Ascending aorta (tissue), 2 donors: ENCODE results near the gene BBX. TPM values are rescaled to one million over a fixed set of nuclear protein-coding genes. Genes with fewer than 3 reads are reported as not detected.

Experiments
- DNase-seq, 2 donors: peaks; one replicate each; pipeline ENCODE4 v3.0.0-alpha.2; 2019; ENCODE audit warnings: low spot score in 2 of 2
- H3K27ac ChIP-seq, 2 donors: fragments of 200-600 bp; sonication (generic); one replicate each; pipeline ENCODE4 v1.5.1; 2016 to 2017; ENCODE audit warnings: mild to moderate bottlenecking in 1 of 2
- H3K27me3 ChIP-seq: fragments of 200-600 bp; sonication (generic); one replicate; pipeline ENCODE4 v1.5.1; 2017
- H3K36me3 ChIP-seq, 2 donors: fragments of 200-600 bp; sonication (generic); one replicate each; pipeline ENCODE4 v1.5.1; 2016
- H3K4me1 ChIP-seq, 2 donors: fragments of 200-600 bp; sonication (generic); one replicate each; pipeline ENCODE4 v1.5.1; 2016 to 2017; ENCODE audit warnings: mild to moderate bottlenecking in 1 of 2
- H3K4me3 ChIP-seq, 2 donors: fragments of 200-600 bp; sonication (generic); one replicate each; pipeline ENCODE4 v1.5.1; 2016 to 2017; ENCODE audit warnings: mild to moderate bottlenecking in 1 of 2
- H3K9me3 ChIP-seq, 2 donors: fragments of 200-600 bp; sonication (generic); one replicate each; pipeline ENCODE4 v1.5.1; 2016
- CTCF ChIP-seq, 3 experiments: fragments of 200-600 bp in 2 of 3; fragments of 450-650 bp in 1 of 3; sonication (generic) in 2 of 3; IDR thresholded peaks; one replicate each; pipeline ENCODE4 v1.5.1; 2016 to 2019; ENCODE audit warnings: antibody characterized with exemption in 3 of 3, mild to moderate bottlenecking in 1 of 3, moderate library complexity in 1 of 3
- intact Hi-C: fragments of 100-400 bp; cut with DNase I; formaldehyde crosslinking; loops from one replicate; pipeline ENCODE4 v1.15.1; 2023
- total RNA-seq: library from RNA; depleted of rRNA; stranded (reverse); fragments of >200 nt; gene quantifications from one replicate; pipeline ENCODE4 v1.1.0, GENCODE V29; 2016

Gene BBX
- total RNA-seq, 1 donor from 2014 or later: 18.0 TPM

- no peaks in the 10 kb centered on the region for H3K9me3 ChIP-seq
- no peak overlapping the region for H3K4me3 ChIP-seq
- H3K27me3 ChIP-seq: no peaks in the 10 kb centered on the region
- no peaks in the 10 kb centered on the region for H3K36me3 ChIP-seq
- no peak for TF ChIP-seq CTCF (IDR thresholded peaks at IDR 0.05)
- H3K27ac ChIP-seq: no peak overlapping the region
- no peaks in the 10 kb centered on the region for H3K4me1 ChIP-seq
- intact Hi-C loops: no loop called here
- DNase-seq: no peak
These were observed 6.3 kb upstream of the BBX start for GRCh38 chr3:107516475-107516874.

- no peaks in the 10 kb centered on the region for H3K36me3 ChIP-seq
- H3K4me3 ChIP-seq: no peak overlapping the region
- no peaks in the 10 kb centered on the region for H3K27me3 ChIP-seq
- intact Hi-C loops: loop anchor here (5.0 to 10.0 kb wide), 4 partner anchors 313 to 1067 kb away; partner anchors contain the start of genes CD47, CIP2A, DZIP3 and IFT57
- TF ChIP-seq CTCF (IDR thresholded peaks at IDR 0.05): no peak
- no peaks in the 10 kb centered on the region for H3K4me1 ChIP-seq
- H3K27ac ChIP-seq: no peak overlapping the region
- no peaks in the 10 kb centered on the region for H3K9me3 ChIP-seq
- no peak for DNase-seq
These were observed 2.2 kb upstream of the BBX start for GRCh38 chr3:107520535-107520934.

GRCh38 chr3:107521469-107522059, 1.2 kb upstream of the BBX start:
- Histone ChIP-seq H3K4me1 (peaks cover 0 to 6% of the 10 kb centered on the region in 2 donors), H3K36me3 (no peaks in the 10 kb centered on the region), H3K9me3 (no peaks in the 10 kb centered on the region), H3K27ac (no peak overlapping the region), H3K4me3 (no peak overlapping the region), H3K27me3 (no peaks in the 10 kb centered on the region)
- no peak for DNase-seq
- intact Hi-C loops: loop anchor here (2.0 to 10.0 kb wide), 5 partner anchors 285 to 1066 kb away; partner anchors contain the start of genes CD47, CIP2A, DZIP3 and IFT57
- no peak for TF ChIP-seq CTCF (IDR thresholded peaks at IDR 0.05)

- H3K27ac ChIP-seq: peak overlapping the region; percentile 96 to 98
- TF ChIP-seq CTCF (IDR thresholded peaks at IDR 0.05): no peak
- intact Hi-C loops: loop anchor here (1.0 to 10.0 kb wide), 6 partner anchors 92 to 1064 kb away; partner anchors contain the start of genes CD47, CIP2A, DZIP3 and IFT57
- no peaks in the 10 kb centered on the region for H3K9me3 ChIP-seq
- peaks cover 0 to 11% of the 10 kb centered on the region in 2 donors for H3K4me1 ChIP-seq
- no peaks in the 10 kb centered on the region for H3K36me3 ChIP-seq
- no peaks in the 10 kb centered on the region for H3K27me3 ChIP-seq
- DNase-seq: no peak
- H3K4me3 ChIP-seq: peak overlapping the region; percentile 94 to 95
These were observed 452 bp downstream of the BBX start for GRCh38 chr3:107523289-107523538.

- DNase-seq: peak in 1 of 2 donors; percentile 71
- TF ChIP-seq CTCF (IDR thresholded peaks at IDR 0.05): no peak
- Histone ChIP-seq H3K36me3 (no peaks in the 10 kb centered on the region), H3K9me3 (no peaks in the 10 kb centered on the region), H3K4me1 (peaks cover 0 to 11% of the 10 kb centered on the region in 2 donors), H3K27me3 (no peaks in the 10 kb centered on the region), H3K4me3 (peak overlapping the region; percentile 94 to 95), H3K27ac (peak overlapping the region; percentile 96 to 98)
- intact Hi-C loops: loop anchor here (1.0 to 10.0 kb wide), 6 partner anchors 92 to 1064 kb away; partner anchors contain the start of genes CD47, CIP2A, DZIP3 and IFT57
These were observed 970 bp downstream of the BBX start for GRCh38 chr3:107523539-107524325.
